GM19372 (cell line): ENCODE measurements around the gene SMG9.

Experiments used
- ATAC-seq: cut with Tn5 transposase; IDR thresholded peaks from one replicate; pipeline ENCODE4 v1.9.1; 2021; ENCODE audit warnings: mild to moderate bottlenecking, low read depth, moderate library complexity; ENCODE audit not compliant: unreplicated experiment

SMG9 gene

GRCh38 chr19:43754503-43755255 is at the start of gene SMG9:
SMG9 (minus strand) TSS chr19:43754962; CDS start chr19:43750741, 4,221 bp downstream.
- peak; percentile 69 for ATAC-seq

- no peak for ATAC-seq
Measured at GRCh38 chr19:43804432-43804831, 49.7 kb upstream of the SMG9 start.

- no peak for ATAC-seq
Measured at GRCh38 chr19:43802216-43802951, 47.6 kb upstream of the SMG9 start, which contains the start of gene LYPD5. LYPD5 (minus strand) TSS chr19:43802447; CDS start chr19:43802380, 67 bp downstream.

- ATAC-seq: no peak
Measured at GRCh38 chr19:43799502-43800142, 44.9 kb upstream of the SMG9 start.

- no peak for ATAC-seq
Measured at GRCh38 chr19:43798546-43799409, 44.0 kb upstream of the SMG9 start.

GRCh38 chr19:43798026-43798545 is 43.3 kb upstream of the SMG9 start:
- ATAC-seq: no peak

GRCh38 chr19:43797556-43797955 is 42.8 kb upstream of the SMG9 start:
- ATAC-seq: no peak

GRCh38 chr19:43797118-43797517 is 42.4 kb upstream of the SMG9 start:
- ATAC-seq: no peak

GRCh38 chr19:43790587-43790986 is 35.8 kb upstream of the SMG9 start:
- ATAC-seq: no peak

- ATAC-seq: no peak
Measured at GRCh38 chr19:43789029-43789428, 34.3 kb upstream of the SMG9 start.

GRCh38 chr19:43786665-43787064 is 31.9 kb upstream of the SMG9 start:
- no peak for ATAC-seq

- ATAC-seq: no peak
Measured at GRCh38 chr19:43784981-43785808, 30.4 kb upstream of the SMG9 start.

GRCh38 chr19:43784241-43784980 is 29.6 kb upstream of the SMG9 start:
- ATAC-seq: no peak

GRCh38 chr19:43783636-43784035 is 28.9 kb upstream of the SMG9 start:
- ATAC-seq: no peak

- ATAC-seq: no peak
Measured at GRCh38 chr19:43782689-43783231, 28.0 kb upstream of the SMG9 start.

GRCh38 chr19:43782311-43782660 is 27.5 kb upstream of the SMG9 start:
- ATAC-seq: no peak

- no peak for ATAC-seq
Measured at GRCh38 chr19:43781630-43782310, 27.0 kb upstream of the SMG9 start.
